Caco-2 (cell line): ENCODE data around the gene DNAJC10. TPM values are rescaled to one million over a fixed set of nuclear protein-coding genes. Genes with fewer than 3 reads are reported as not detected.
"Not testable (repeated sequence)": the region's sequence is repeated elsewhere in the genome, so short reads cannot be mapped to it uniquely, and the experiment has no call there.

Experiments used
- BruUV-seq: library from RNA; stranded (reverse); fragments of 400-500 nt; replicated peaks from 2 replicates; lab custom pipeline; 2021; lab: Mats Ljungman, UMichigan
- CTCF ChIA-PET: fragments of 300-600 bp; sonication (Branson Sonifier 250); formaldehyde crosslinking; loops from one replicate; lab custom pipeline; 2022; ENCODE audit warnings: antibody characterized with exemption; lab: Charles Lee
- POLR2A ChIA-PET: fragments of 300-600 bp; sonication (Branson Sonifier 250); formaldehyde crosslinking; loops from one replicate; lab custom pipeline; 2022; ENCODE audit warnings: antibody characterized with exemption; lab: Charles Lee
- DNase-seq, 2 experiments: peaks; one replicate each; pipeline versions ENCODE4 v3.0.0 to v3.0.0-alpha.2; 2020 to 2022
- H3K27me3 ChIP-seq: replicated peaks from 2 replicates; pipeline ENCODE4 v1.6.0; 2011; ENCODE audit warnings: low read length; ENCODE audit not compliant: control insufficient read depth, insufficient read depth
- H3K36me3 ChIP-seq: 2 replicates; pipeline ENCODE4 v1.5.1; 2011; ENCODE audit warnings: low read length; ENCODE audit not compliant: control insufficient read depth, insufficient read depth
- H3K4me1 ChIP-seq: fragments of 250-450 bp; sonication (Bioruptor Pico); 2 replicates; pipeline ENCODE4 v1.5.1; 2020; ENCODE audit warnings: mild to moderate bottlenecking
- H3K4me3 ChIP-seq: 2 replicates; pipeline ENCODE4 v1.5.1; 2011; ENCODE audit warnings: low read depth, mild to moderate bottlenecking, control low read depth, low read length
- H3K9me3 ChIP-seq: fragments of 250-450 bp; sonication (Bioruptor Pico); 2 replicates; pipeline ENCODE4 v1.5.1; 2020; ENCODE audit warnings: mild to moderate bottlenecking, moderate library complexity
- H3K27ac Mint-ChIP-seq: one replicate; pipeline ENCODE4 v1.8.0; 2022; ENCODE audit warnings: mixed read lengths; ENCODE audit not compliant: unreplicated experiment
- H3K27me3 Mint-ChIP-seq: one replicate; pipeline ENCODE4 v1.8.0; 2022; ENCODE audit warnings: mixed read lengths; ENCODE audit not compliant: insufficient read depth, unreplicated experiment
- H3K36me3 Mint-ChIP-seq: one replicate; pipeline ENCODE4 v1.8.0; 2022; ENCODE audit warnings: mild to moderate bottlenecking, mixed read lengths; ENCODE audit not compliant: insufficient read depth, unreplicated experiment
- H3K4me1 Mint-ChIP-seq: one replicate; pipeline ENCODE4 v1.8.0; 2022; ENCODE audit warnings: low read depth, mixed read lengths; ENCODE audit not compliant: unreplicated experiment
- H3K4me3 Mint-ChIP-seq: one replicate; pipeline ENCODE4 v1.8.0; 2022; ENCODE audit warnings: mild to moderate bottlenecking, moderate library complexity, mixed read lengths; ENCODE audit not compliant: unreplicated experiment
- H3K9me3 Mint-ChIP-seq: one replicate; pipeline ENCODE4 v1.8.0; 2022; ENCODE audit warnings: mixed read lengths; ENCODE audit not compliant: unreplicated experiment
- intact Hi-C: fragments of 100-400 bp; cut with micrococcal nuclease; formaldehyde crosslinking; loops from one replicate; pipeline ENCODE4 v1.10.0; 2022; ENCODE audit not compliant: unreplicated experiment
- total RNA-seq: library from RNA; stranded (reverse); gene quantifications from 2 replicates; pipeline ENCODE4 v1.2.3, GENCODE V29; 2022
- TF ChIP-seq, protein P1 (sequence below), 2 experiments: fragments of 200-600 bp in 1 of 2; IDR thresholded peaks; 1 replicate in 1 of 2; 2 replicates in 1 of 2; pipeline versions ENCODE4 v1.5.1 to v1.8.0; 2011 to 2022; ENCODE audit warnings: antibody characterized with exemption in 1 of 2, control low read depth in 1 of 2, inconsistent platforms in 1 of 2, low read depth in 1 of 2, low read length in 1 of 2, mild to moderate bottlenecking in 1 of 2, moderate library complexity in 1 of 2; ENCODE audit not compliant: insufficient read depth in 1 of 2, severe bottlenecking in 1 of 2, unreplicated experiment in 1 of 2

DNAJC10 gene
- total RNA-seq, 1 experiment from 2014 or later = 109 TPM

DNA sequence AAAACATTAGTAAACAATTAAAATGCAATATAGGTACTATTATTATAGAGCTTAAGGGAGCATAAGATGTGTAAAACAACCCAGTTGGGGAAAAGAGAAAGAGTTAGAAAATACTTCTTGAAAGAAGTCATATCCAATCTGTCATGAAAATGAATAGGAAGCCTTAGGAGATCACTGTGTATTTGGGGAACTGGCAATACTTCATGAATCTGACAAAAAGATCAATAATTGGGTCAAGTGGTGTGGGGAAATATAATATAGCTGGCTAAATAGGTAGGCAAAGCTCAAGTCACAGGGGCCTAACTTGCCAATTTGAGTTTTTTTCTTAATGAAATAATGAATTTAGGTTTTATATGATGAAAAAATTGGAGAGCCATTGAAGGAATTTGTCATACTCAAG is 14.4 kb downstream of the DNAJC10 start:
- no peaks in the 10 kb centered on the region for H3K9me3 Mint-ChIP-seq
- Histone ChIP-seq H3K36me3 (no peaks in the 10 kb centered on the region), H3K4me3 (no peak overlapping the region), H3K27me3 (no peaks in the 10 kb centered on the region), H3K9me3 (no peaks in the 10 kb centered on the region), H3K4me1 (no peaks in the 10 kb centered on the region)
- H3K27ac Mint-ChIP-seq = no peak overlapping the region
- no peak overlapping the region for H3K4me3 Mint-ChIP-seq
- intact Hi-C loops = no loop called here
- CTCF ChIA-PET = no interaction called here
- no TSS peak for BruUV-seq
- no peaks in the 10 kb centered on the region for H3K27me3 Mint-ChIP-seq
- TF ChIP-seq, protein P1, sequence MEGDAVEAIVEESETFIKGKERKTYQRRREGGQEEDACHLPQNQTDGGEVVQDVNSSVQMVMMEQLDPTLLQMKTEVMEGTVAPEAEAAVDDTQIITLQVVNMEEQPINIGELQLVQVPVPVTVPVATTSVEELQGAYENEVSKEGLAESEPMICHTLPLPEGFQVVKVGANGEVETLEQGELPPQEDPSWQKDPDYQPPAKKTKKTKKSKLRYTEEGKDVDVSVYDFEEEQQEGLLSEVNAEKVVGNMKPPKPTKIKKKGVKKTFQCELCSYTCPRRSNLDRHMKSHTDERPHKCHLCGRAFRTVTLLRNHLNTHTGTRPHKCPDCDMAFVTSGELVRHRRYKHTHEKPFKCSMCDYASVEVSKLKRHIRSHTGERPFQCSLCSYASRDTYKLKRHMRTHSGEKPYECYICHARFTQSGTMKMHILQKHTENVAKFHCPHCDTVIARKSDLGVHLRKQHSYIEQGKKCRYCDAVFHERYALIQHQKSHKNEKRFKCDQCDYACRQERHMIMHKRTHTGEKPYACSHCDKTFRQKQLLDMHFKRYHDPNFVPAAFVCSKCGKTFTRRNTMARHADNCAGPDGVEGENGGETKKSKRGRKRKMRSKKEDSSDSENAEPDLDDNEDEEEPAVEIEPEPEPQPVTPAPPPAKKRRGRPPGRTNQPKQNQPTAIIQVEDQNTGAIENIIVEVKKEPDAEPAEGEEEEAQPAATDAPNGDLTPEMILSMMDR (IDR thresholded peaks at IDR 0.05; ENCODE audit: insufficient read depth in 1 of 2, low read depth in 1 of 2, low read length in 1 of 2, severe bottlenecking in 1 of 2, unreplicated experiment in 1 of 2) = no peak
- no peaks in the 10 kb centered on the region for H3K4me1 Mint-ChIP-seq
- H3K36me3 Mint-ChIP-seq = peaks cover 11% of the 10 kb centered on the region
- DNase-seq = no peak
- POLR2A ChIA-PET = no interaction called here

DNA sequence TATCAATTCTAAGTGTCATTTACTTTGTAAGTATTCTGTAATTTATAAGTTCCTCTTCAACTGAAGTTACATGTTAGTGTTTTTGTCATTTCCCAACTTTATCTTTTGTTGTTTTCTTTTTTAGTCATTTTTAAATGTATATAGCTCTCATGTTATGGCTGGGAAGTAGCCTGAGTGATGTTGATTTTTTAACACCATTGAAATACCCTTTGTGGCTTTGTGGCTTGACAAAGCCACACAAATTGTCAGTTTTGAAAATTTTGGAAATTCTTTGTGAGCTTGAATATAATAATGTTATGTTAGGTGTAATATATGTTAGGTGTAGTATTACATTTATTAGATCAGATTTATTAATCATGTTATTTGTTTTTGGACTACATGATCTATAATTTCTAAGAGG is 16.7 kb downstream of the DNAJC10 start:
- Mint-ChIP-seq H3K27ac (no peak overlapping the region), H3K4me3 (no peak overlapping the region), H3K27me3 (no peaks in the 10 kb centered on the region), H3K36me3 (peaks cover 18% of the 10 kb centered on the region), H3K4me1 (no peaks in the 10 kb centered on the region), H3K9me3 (no peaks in the 10 kb centered on the region)
- no peaks in the 10 kb centered on the region for H3K36me3 ChIP-seq
- CTCF ChIA-PET = no interaction called here
- no peak for DNase-seq
- no peak overlapping the region for H3K4me3 ChIP-seq
- POLR2A ChIA-PET = no interaction called here
- BruUV-seq = no TSS peak
- no peaks in the 10 kb centered on the region for H3K9me3 ChIP-seq
- intact Hi-C loops = no loop called here
- H3K27me3 ChIP-seq = no peaks in the 10 kb centered on the region
- TF ChIP-seq, protein P1 (IDR thresholded peaks at IDR 0.05; ENCODE audit: insufficient read depth in 1 of 2, low read depth in 1 of 2, low read length in 1 of 2, severe bottlenecking in 1 of 2, unreplicated experiment in 1 of 2) = no peak
- no peaks in the 10 kb centered on the region for H3K4me1 ChIP-seq

DNA sequence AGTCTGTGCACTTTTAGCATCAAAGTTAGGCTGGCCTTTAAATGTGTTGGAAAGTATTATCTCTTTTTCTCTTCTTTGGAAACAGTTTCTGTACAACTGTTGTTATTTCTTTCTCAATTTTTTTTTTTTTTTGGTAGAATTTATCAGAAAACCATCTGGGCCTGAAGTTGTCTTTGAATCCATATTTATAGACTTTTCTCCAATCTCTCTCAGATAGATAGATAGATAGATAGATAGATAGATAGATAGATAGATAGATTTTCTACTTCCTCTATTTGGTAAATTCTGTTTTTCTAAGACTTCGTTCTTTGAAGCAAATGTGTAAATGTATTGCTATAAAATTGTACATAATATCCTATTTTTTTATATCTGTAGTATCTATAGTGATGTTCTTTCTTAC is 17.5 kb downstream of the DNAJC10 start:
- H3K27ac Mint-ChIP-seq = no peak overlapping the region
- ChIA-PET CTCF (no interaction called here), POLR2A (no interaction called here)
- no peaks in the 10 kb centered on the region for H3K27me3 Mint-ChIP-seq
- no peaks in the 10 kb centered on the region for H3K4me1 ChIP-seq
- H3K4me1 Mint-ChIP-seq = no peaks in the 10 kb centered on the region
- no peak overlapping the region for H3K4me3 ChIP-seq
- intact Hi-C loops = no loop called here
- no peaks in the 10 kb centered on the region for H3K9me3 Mint-ChIP-seq
- no TSS peak for BruUV-seq
- H3K36me3 Mint-ChIP-seq = peaks cover 18% of the 10 kb centered on the region
- H3K36me3 ChIP-seq = no peaks in the 10 kb centered on the region
- H3K9me3 ChIP-seq = no peaks in the 10 kb centered on the region
- no peak for DNase-seq
- H3K4me3 Mint-ChIP-seq = no peak overlapping the region
- TF ChIP-seq, protein P1 (IDR thresholded peaks at IDR 0.05; ENCODE audit: insufficient read depth in 1 of 2, low read depth in 1 of 2, low read length in 1 of 2, severe bottlenecking in 1 of 2, unreplicated experiment in 1 of 2) = no peak
- no peaks in the 10 kb centered on the region for H3K27me3 ChIP-seq

DNA sequence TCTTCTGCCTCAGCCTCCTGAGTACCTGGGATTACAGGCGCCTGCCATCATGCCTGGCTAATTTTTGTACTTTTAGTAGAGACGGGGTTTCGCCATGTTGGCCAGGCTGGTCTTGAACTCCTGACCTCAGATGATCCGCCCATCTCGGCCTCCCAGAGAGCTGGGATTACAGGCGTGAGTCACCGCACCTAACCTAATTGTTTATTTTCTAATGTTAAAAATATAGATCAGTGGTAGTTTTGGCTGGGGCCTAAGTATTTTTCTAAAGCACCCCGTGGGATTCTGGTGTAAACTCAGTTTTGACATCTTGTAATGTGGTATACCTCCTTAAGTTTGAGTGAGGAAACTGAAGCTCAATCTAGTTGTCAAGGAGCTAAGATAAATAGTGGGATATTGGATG is 20.8 kb downstream of the DNAJC10 start:
- H3K4me3 Mint-ChIP-seq, H3K36me3 ChIP-seq, H3K4me3 ChIP-seq, DNase-seq, CTCF ChIA-PET, H3K27me3 ChIP-seq, H3K4me1 ChIP-seq, H3K36me3 Mint-ChIP-seq, POLR2A ChIA-PET, H3K9me3 ChIP-seq, H3K4me1 Mint-ChIP-seq, BruUV-seq, H3K9me3 Mint-ChIP-seq, H3K27me3 Mint-ChIP-seq, intact Hi-C loops, H3K27ac Mint-ChIP-seq: not testable (repeated sequence)
